Kidney epithelial cell (primary cell): ENCODE results near the gene TTC9B. TPM values are rescaled to one million over a fixed set of nuclear protein-coding genes. Genes with fewer than 3 reads are reported as not detected.

Source experiments
- DNase-seq: peaks from one replicate; pipeline ENCODE4 v3.0.0-alpha.2; 2010; ENCODE audit warnings: low read depth
- H3K27me3 ChIP-seq: 2 replicates; pipeline ENCODE4 v1.6.0; 2011; ENCODE audit warnings: low read length; ENCODE audit not compliant: control insufficient read depth, insufficient read depth
- H3K36me3 ChIP-seq: 2 replicates; pipeline ENCODE4 v1.5.1; 2011; ENCODE audit warnings: low read length; ENCODE audit not compliant: control insufficient read depth, insufficient read depth
- H3K4me3 ChIP-seq: 2 replicates; pipeline ENCODE4 v1.5.1; 2011; ENCODE audit warnings: low read depth, mild to moderate bottlenecking, control low read depth, low read length
- total RNA-seq: library from RNA; depleted of rRNA; stranded (reverse); fragments of >200 nt; gene quantifications from 2 replicates; pipeline ENCODE4 v1.2.3, GENCODE V29; 2015
- TF ChIP-seq, protein P1 (sequence below): IDR thresholded peaks from 2 replicates; pipeline ENCODE4 v1.5.1; 2011; ENCODE audit warnings: mild to moderate bottlenecking, moderate library complexity, low read length, control low read depth, inconsistent platforms; ENCODE audit not compliant: insufficient read depth, poor library complexity, severe bottlenecking

Gene TTC9B
- total RNA-seq, 1 donor from 2014 or later, result not detected

DNA sequence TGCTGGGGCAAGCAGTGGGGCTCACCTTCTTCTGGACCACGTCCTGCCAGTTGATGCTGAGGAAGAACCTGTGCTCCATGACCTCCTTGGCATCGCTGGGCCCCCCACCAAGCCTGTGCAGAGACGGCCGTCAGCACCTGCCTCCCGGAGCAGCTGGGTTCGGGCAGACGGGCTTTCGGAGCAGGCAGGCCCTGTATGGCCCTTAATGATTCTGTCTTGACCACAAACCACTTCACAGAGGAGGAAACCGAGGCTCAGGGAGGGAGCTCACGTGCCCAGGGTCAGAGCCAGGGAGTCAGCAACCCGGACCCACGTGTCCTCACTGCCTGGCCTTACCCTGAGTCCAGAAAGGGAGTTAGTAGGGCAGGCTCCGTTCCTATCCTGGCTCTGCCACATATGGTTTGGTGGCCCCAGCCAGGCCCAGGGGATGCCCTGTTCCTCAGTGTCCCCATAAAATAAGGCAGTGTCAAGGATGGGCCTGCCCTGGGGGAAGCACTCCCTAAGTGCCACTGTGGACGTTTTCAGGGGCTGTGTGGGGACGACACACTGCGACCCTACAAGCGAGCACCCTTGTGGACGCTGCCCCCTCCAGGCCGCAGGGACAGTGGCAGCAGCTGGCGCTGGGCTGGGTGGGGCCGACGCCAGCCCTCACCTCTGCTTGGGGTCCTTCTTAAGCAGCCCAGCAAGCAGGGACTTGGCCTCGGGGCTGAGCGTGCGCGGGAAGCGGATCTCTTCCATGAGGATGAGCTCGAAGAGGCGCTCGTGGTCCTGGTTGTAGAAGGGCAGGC is 17.2 kb upstream of the TTC9B start:
- peaks cover 2% of the 10 kb centered on the region for H3K36me3 ChIP-seq

GRCh38 chr19:40234429-40235237 is 16.4 kb upstream of the TTC9B start:
- DNase-seq, result no peak
- H3K36me3 ChIP-seq, result peaks cover 2% of the 10 kb centered on the region
- TF ChIP-seq, protein P1, sequence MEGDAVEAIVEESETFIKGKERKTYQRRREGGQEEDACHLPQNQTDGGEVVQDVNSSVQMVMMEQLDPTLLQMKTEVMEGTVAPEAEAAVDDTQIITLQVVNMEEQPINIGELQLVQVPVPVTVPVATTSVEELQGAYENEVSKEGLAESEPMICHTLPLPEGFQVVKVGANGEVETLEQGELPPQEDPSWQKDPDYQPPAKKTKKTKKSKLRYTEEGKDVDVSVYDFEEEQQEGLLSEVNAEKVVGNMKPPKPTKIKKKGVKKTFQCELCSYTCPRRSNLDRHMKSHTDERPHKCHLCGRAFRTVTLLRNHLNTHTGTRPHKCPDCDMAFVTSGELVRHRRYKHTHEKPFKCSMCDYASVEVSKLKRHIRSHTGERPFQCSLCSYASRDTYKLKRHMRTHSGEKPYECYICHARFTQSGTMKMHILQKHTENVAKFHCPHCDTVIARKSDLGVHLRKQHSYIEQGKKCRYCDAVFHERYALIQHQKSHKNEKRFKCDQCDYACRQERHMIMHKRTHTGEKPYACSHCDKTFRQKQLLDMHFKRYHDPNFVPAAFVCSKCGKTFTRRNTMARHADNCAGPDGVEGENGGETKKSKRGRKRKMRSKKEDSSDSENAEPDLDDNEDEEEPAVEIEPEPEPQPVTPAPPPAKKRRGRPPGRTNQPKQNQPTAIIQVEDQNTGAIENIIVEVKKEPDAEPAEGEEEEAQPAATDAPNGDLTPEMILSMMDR, result no peak

More for the DNA sequence above, 17.2 kb upstream of the TTC9B start:
- H3K27me3 ChIP-seq, result no peaks in the 10 kb centered on the region
- no peak overlapping the region for H3K4me3 ChIP-seq
- no peak for DNase-seq
- TF ChIP-seq, protein P1, result peak; percentile 25

DNA sequence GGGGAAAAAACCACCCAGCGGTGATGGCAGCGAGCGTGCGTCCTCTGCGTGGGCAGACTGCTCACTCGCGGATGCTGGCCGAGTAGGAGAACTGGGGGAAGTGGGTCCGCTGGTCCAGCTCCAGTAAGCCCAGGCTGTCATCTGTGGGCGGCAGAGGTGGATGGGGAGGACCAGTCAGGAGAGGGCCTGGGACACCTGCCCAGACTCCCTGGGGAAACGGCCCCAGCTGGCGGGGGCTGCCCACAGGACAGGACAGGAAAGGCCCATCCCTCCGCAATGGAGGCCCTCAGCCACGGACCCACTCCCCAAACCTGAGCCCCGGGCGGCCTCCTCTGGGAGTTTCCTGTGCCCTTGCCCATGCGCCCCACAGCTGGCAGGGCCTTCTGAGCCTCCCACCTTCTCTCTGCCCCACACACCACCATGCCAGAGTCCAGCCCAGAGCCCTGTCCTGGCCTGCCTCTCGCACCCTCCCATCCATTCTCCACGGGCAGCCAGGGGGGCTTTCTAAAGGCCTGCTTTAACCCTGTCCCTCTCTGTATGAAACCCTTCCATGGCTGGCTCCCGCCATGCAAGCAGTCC is 15.7 kb upstream of the TTC9B start:
- H3K4me3 ChIP-seq, result no peak overlapping the region
- TF ChIP-seq, protein P1, result no peak
- peaks cover 2% of the 10 kb centered on the region for H3K36me3 ChIP-seq

More at GRCh38 chr19:40234429-40235237, 16.4 kb upstream of the TTC9B start:
- H3K4me3 ChIP-seq, result no peak overlapping the region
- no peaks in the 10 kb centered on the region for H3K27me3 ChIP-seq

GRCh38 chr19:40232949-40233810 is 15.0 kb upstream of the TTC9B start:
- TF ChIP-seq, protein P1, result no peak
- Histone ChIP-seq H3K27me3 (no peaks in the 10 kb centered on the region), H3K4me3 (no peak overlapping the region), H3K36me3 (peaks cover 2% of the 10 kb centered on the region)
- DNase-seq, result no peak

More for the DNA sequence above, 15.7 kb upstream of the TTC9B start:
- H3K27me3 ChIP-seq, result no peaks in the 10 kb centered on the region
- DNase-seq, result no peak

DNA sequence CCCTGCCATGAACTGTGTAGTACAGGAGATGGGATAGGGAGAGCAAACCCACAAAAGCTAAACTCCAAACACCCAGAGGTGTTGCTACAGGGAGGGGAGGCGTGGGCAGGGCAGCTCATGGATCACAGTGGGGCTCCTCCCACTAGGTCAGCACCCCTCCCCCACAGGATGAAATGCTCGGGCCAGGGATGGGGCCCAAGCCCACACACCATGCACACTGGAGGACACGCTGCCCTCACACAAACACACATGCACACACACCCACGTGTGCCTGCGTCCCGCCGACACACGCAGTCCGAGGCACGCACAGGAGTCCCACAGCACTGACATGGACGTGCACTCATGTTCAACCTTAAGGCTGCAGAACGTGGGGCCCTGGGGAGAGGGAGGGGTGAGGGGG is 14.3 kb upstream of the TTC9B start:
- TF ChIP-seq, protein P1, result no peak
- no peak overlapping the region for H3K4me3 ChIP-seq
- DNase-seq, result no peak
- H3K36me3 ChIP-seq, result peaks cover 2% of the 10 kb centered on the region
- H3K27me3 ChIP-seq, result no peaks in the 10 kb centered on the region
